DOHH2 (cell line): Measurements from ENCODE around the gene MTURN.

ENCODE experiments used
- H3F3A ChIP-seq: fragments of 200-600 bp; sonication (generic), shearing (Covaris generic); 2 replicates; pipeline ENCODE4 v1.6.0; 2016; ENCODE audit warnings: antibody characterized with exemption, mild to moderate bottlenecking; ENCODE audit not compliant: control insufficient read depth, insufficient read depth
- H3K27ac ChIP-seq: fragments of 200-600 bp; sonication (generic); 2 replicates; pipeline ENCODE4 v1.5.1; 2014; ENCODE audit warnings: low read depth, mild to moderate bottlenecking, low read length, moderate library complexity
- H3K27me3 ChIP-seq: fragments of 200-600 bp; sonication (generic); 2 replicates; pipeline ENCODE4 v1.6.1; 2014; ENCODE audit warnings: mild to moderate bottlenecking, low read length, mixed read lengths; ENCODE audit not compliant: control insufficient read depth
- H3K36me3 ChIP-seq: fragments of 200-600 bp; sonication (generic); 2 replicates; pipeline ENCODE4 v1.6.1; 2014; ENCODE audit warnings: mild to moderate bottlenecking, low read length, moderate library complexity, mixed read lengths; ENCODE audit not compliant: control insufficient read depth
- H3K4me1 ChIP-seq: fragments of 200-600 bp; sonication (generic); 2 replicates; pipeline ENCODE4 v1.6.1; 2014; ENCODE audit warnings: mild to moderate bottlenecking, low read length, mixed read lengths; ENCODE audit not compliant: control insufficient read depth
- H3K4me2 ChIP-seq: fragments of 200-600 bp; sonication (generic); 2 replicates; pipeline ENCODE4 v1.6.0; 2014; ENCODE audit warnings: mild to moderate bottlenecking, low read length, moderate library complexity
- H3K4me3 ChIP-seq: fragments of 200-600 bp; sonication (generic); 2 replicates; pipeline ENCODE4 v1.5.1; 2014; ENCODE audit warnings: mild to moderate bottlenecking, low read length, mixed read lengths
- H3K79me2 ChIP-seq: fragments of 200-600 bp; sonication (generic); 2 replicates; pipeline ENCODE4 v1.6.1; 2014; ENCODE audit warnings: mild to moderate bottlenecking, low read length, mixed read lengths; ENCODE audit not compliant: control insufficient read depth
- H3K9me2 ChIP-seq: fragments of 200-600 bp; sonication (generic); replicated peaks from 2 replicates; pipeline ENCODE4 v1.6.1; 2014; ENCODE audit warnings: mild to moderate bottlenecking, low read length, mixed read lengths; ENCODE audit not compliant: control insufficient read depth
- H3K9me3 ChIP-seq: fragments of 200-600 bp; sonication (generic); 2 replicates; pipeline ENCODE4 v1.6.1; 2014; ENCODE audit warnings: antibody characterized with exemption, low read length, mixed read lengths; ENCODE audit not compliant: control insufficient read depth, insufficient read depth
- H4K20me1 ChIP-seq: fragments of 200-600 bp; sonication (generic); 2 replicates; pipeline ENCODE4 v1.6.0; 2014; ENCODE audit warnings: low read depth, mild to moderate bottlenecking, antibody characterized with exemption, low read length, moderate library complexity; ENCODE audit not compliant: control insufficient read depth, insufficient read depth
- EZH2phosphoT487 ChIP-seq: fragments of 200-600 bp; sonication (generic); IDR thresholded peaks from 2 replicates; pipeline ENCODE4 v1.6.1; 2017; ENCODE audit warnings: borderline replicate concordance, mild to moderate bottlenecking, antibody characterized with exemption, low read length, moderate library complexity, mixed read lengths
- TF ChIP-seq, protein P1 (sequence below): fragments of 200-600 bp; sonication (generic); IDR thresholded peaks from one replicate; pipeline ENCODE4 v1.5.1; 2014; ENCODE audit warnings: antibody characterized with exemption, mild to moderate bottlenecking, low read depth, low read length; ENCODE audit not compliant: poor library complexity, severe bottlenecking

The MTURN gene

DNA sequence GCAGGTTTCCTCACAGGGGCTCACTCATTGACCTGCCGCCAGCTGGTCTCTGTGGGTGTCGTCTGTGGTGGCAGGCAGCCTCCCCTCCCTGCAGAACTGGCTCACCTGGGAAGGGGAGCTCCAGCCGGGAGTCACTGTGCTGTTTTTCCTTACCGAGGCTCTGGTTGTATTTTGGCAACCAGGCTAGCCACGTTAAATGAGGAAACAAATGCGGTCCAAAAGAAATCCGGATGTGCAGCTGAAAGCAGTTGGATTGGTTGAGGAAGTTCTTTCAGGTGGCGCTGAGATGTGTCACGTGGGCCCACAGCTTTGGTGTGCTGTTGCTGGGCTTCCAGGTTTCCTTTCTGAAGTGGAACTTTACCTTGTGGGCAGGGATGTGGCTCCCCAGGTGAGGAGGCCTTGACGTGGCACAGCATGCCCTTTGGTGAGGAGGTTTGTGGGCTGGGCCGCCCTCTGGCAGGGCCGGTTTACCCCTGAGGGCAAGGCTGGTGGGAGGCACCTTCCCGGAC lies 14.2 kb downstream of the MTURN start:
- H3K4me1 ChIP-seq = peaks cover 27% of the 10 kb centered on the region

DNA sequence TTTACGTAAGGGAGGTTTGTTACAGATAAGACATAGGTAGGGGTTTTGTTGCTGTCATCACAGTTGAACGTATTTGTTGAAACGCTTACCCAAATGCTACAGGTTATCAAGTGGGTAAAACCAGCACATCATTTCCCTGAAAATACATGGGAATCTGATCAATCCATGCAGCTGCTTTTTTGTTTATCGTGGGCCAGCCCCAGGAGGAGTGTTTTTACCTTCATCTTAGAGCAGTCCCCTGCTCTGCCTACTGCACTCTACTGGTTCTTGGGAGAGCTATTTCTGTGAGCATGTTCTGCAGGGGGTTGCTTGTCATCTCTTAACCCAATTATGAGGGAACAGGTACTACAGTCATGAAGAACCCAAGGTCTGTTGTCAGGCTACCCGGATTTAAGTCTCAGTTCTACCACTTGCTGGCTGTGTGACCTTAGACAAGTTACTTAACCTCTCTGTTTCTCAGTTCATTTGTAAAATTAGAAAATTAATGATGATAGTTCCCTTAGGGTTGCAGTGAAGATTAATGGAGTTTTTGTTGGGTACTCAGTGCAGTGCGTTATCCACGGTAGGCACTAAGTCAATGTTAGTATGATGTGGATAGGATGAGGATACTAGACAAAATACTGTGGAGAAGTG lies 15.0 kb downstream of the MTURN start:
- H3K27ac ChIP-seq = no peak overlapping the region
- no peak overlapping the region for H3K4me3 ChIP-seq
- H3K27me3 ChIP-seq = no peaks in the 10 kb centered on the region
- no peaks in the 10 kb centered on the region for H3K9me3 ChIP-seq
- peaks cover 27% of the 10 kb centered on the region for H3K4me1 ChIP-seq
- no peaks in the 10 kb centered on the region for H3K36me3 ChIP-seq
- peaks cover 4% of the 10 kb centered on the region; the same call in 1 of the 2 replicates for H3F3A ChIP-seq
- H3K4me2 ChIP-seq = no peak overlapping the region
- H3K79me2 ChIP-seq = no peaks in the 10 kb centered on the region
- no peaks in the 10 kb centered on the region for H3K9me2 ChIP-seq
- H4K20me1 ChIP-seq = no peaks in the 10 kb centered on the region
- no peak for TF ChIP-seq EZH2phosphoT487
- TF ChIP-seq, protein P1, sequence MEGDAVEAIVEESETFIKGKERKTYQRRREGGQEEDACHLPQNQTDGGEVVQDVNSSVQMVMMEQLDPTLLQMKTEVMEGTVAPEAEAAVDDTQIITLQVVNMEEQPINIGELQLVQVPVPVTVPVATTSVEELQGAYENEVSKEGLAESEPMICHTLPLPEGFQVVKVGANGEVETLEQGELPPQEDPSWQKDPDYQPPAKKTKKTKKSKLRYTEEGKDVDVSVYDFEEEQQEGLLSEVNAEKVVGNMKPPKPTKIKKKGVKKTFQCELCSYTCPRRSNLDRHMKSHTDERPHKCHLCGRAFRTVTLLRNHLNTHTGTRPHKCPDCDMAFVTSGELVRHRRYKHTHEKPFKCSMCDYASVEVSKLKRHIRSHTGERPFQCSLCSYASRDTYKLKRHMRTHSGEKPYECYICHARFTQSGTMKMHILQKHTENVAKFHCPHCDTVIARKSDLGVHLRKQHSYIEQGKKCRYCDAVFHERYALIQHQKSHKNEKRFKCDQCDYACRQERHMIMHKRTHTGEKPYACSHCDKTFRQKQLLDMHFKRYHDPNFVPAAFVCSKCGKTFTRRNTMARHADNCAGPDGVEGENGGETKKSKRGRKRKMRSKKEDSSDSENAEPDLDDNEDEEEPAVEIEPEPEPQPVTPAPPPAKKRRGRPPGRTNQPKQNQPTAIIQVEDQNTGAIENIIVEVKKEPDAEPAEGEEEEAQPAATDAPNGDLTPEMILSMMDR = no peak

More for the DNA sequence above, 14.2 kb downstream of the MTURN start:
- H3K4me3 ChIP-seq = no peak overlapping the region
- no peaks in the 10 kb centered on the region for H3K27me3 ChIP-seq
- H3K4me2 ChIP-seq = peak overlapping the region; percentile 15; the same call in 1 of the 2 replicates
- peaks cover 4% of the 10 kb centered on the region; the same call in 1 of the 2 replicates for H3F3A ChIP-seq
- H3K36me3 ChIP-seq = no peaks in the 10 kb centered on the region
- no peaks in the 10 kb centered on the region for H4K20me1 ChIP-seq
- TF ChIP-seq, protein P1 = no peak
- TF ChIP-seq EZH2phosphoT487 = no peak
- no peaks in the 10 kb centered on the region for H3K79me2 ChIP-seq
- no peak overlapping the region for H3K27ac ChIP-seq
- H3K9me3 ChIP-seq = no peaks in the 10 kb centered on the region
- no peaks in the 10 kb centered on the region for H3K9me2 ChIP-seq

DNA sequence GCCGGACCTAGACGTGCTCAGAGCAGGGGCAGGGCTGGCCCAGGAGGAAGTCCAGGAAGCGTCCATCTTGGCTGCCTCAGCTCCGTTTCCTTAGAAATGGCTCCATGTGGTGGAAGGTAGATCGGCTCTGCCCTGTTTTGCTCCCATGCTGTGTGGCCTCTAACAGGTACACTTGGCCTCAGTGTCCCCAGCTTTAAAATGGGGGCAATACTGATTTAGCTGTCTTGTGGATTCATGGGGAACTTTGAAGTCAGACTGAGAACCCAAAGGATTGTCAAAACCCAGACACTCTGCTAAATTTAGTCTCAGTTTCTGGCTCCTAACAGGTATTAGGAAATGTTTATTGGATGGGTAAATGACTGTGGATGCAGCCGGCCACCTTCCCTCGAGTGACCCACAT lies 15.9 kb downstream of the MTURN start:
- TF ChIP-seq, protein P1 = no peak
- no peak for TF ChIP-seq EZH2phosphoT487
- H3K27me3 ChIP-seq = no peaks in the 10 kb centered on the region
- peaks cover 27% of the 10 kb centered on the region for H3K4me1 ChIP-seq
- no peaks in the 10 kb centered on the region for H4K20me1 ChIP-seq
- H3K4me2 ChIP-seq = no peak overlapping the region
- H3K9me3 ChIP-seq = no peaks in the 10 kb centered on the region
- peaks cover 4% of the 10 kb centered on the region; the same call in 1 of the 2 replicates for H3F3A ChIP-seq
- no peaks in the 10 kb centered on the region for H3K9me2 ChIP-seq
- no peaks in the 10 kb centered on the region for H3K36me3 ChIP-seq
- H3K27ac ChIP-seq = no peak overlapping the region
- no peak overlapping the region for H3K4me3 ChIP-seq
- H3K79me2 ChIP-seq = no peaks in the 10 kb centered on the region
